OCI-LY7 (cell line): ENCODE data around the gene ZIC4. TPM values are rescaled to one million over a fixed set of nuclear protein-coding genes. Genes with fewer than 3 reads are reported as not detected.

Experiments
- BruUV-seq: library from RNA; stranded (reverse); fragments of 400-500 nt; replicated peaks from 2 replicates; lab custom pipeline; 2021; lab: Mats Ljungman, UMichigan
- CTCF ChIA-PET: fragments of 300-600 bp; sonication (Branson Sonifier 250); formaldehyde crosslinking; loops from one replicate; lab custom pipeline; 2022; ENCODE audit warnings: antibody characterized with exemption; ENCODE audit not compliant: unreplicated experiment; lab: Charles Lee
- POLR2A ChIA-PET: fragments of 300-600 bp; sonication (Branson Sonifier 250); formaldehyde crosslinking; loops from one replicate; lab custom pipeline; 2022; ENCODE audit warnings: antibody characterized with exemption; lab: Charles Lee
- DNase-seq: peaks from one replicate; pipeline ENCODE4 v3.0.0-alpha.2; 2015; ENCODE audit warnings: low spot score
- H2AFZ ChIP-seq: fragments of 200-600 bp; sonication (generic), shearing (Covaris generic); 2 replicates; pipeline ENCODE4 v1.6.1; 2014; ENCODE audit warnings: mild to moderate bottlenecking, antibody characterized with exemption, low read length, moderate library complexity
- H3K27ac ChIP-seq: fragments of 200-600 bp; sonication (generic); 2 replicates; pipeline ENCODE4 v1.5.1; 2014; ENCODE audit warnings: mixed run types, low read depth, mild to moderate bottlenecking, moderate library complexity, low read length, inconsistent platforms; ENCODE audit not compliant: poor library complexity, severe bottlenecking
- H3K36me3 ChIP-seq: fragments of 200-600 bp; sonication (generic); 2 replicates; pipeline ENCODE4 v1.6.1; 2014; ENCODE audit warnings: mild to moderate bottlenecking, antibody characterized with exemption, low read length, moderate library complexity, mixed read lengths; ENCODE audit not compliant: insufficient read depth
- H3K4me1 ChIP-seq: fragments of 200-600 bp; sonication (generic); 2 replicates; pipeline ENCODE4 v1.5.1; 2014; ENCODE audit warnings: mild to moderate bottlenecking, low read length; ENCODE audit not compliant: insufficient read depth, poor library complexity, severe bottlenecking
- H3K4me2 ChIP-seq: fragments of 200-600 bp; sonication (generic); 2 replicates; pipeline ENCODE4 v1.6.1; 2014; ENCODE audit warnings: mild to moderate bottlenecking, low read length
- H3K4me3 ChIP-seq: fragments of 200-600 bp; sonication (generic); 2 replicates; pipeline ENCODE4 v1.5.1; 2014; ENCODE audit warnings: mild to moderate bottlenecking, low read depth, low read length; ENCODE audit not compliant: poor library complexity, severe bottlenecking
- H3K79me2 ChIP-seq: fragments of 200-600 bp; sonication (generic); 2 replicates; pipeline ENCODE4 v1.6.1; 2016; ENCODE audit warnings: low read depth, mild to moderate bottlenecking, low read length, moderate library complexity, mixed read lengths; ENCODE audit not compliant: insufficient read depth
- H3K9me2 ChIP-seq: fragments of 200-600 bp; sonication (generic); 2 replicates; pipeline ENCODE4 v1.6.1; 2016; ENCODE audit warnings: mild to moderate bottlenecking, low read length, mixed read lengths; ENCODE audit not compliant: insufficient read depth
- H3K9me3 ChIP-seq: fragments of 200-600 bp; sonication (generic); 2 replicates; pipeline ENCODE4 v1.6.1; 2014; ENCODE audit warnings: mild to moderate bottlenecking, mixed run types, low read length, mixed read lengths
- H4K20me1 ChIP-seq: fragments of 200-600 bp; sonication (generic); 2 replicates; pipeline ENCODE4 v1.6.1; 2014; ENCODE audit warnings: mild to moderate bottlenecking, antibody characterized with exemption, low read length, moderate library complexity, mixed read lengths; ENCODE audit not compliant: insufficient read depth
- CTCF ChIP-seq: fragments of 200-600 bp; sonication (generic); conservative IDR thresholded peaks from 2 replicates; pipeline ENCODE4 v1.5.1; 2014; ENCODE audit warnings: mild to moderate bottlenecking, antibody characterized with exemption, low read length, moderate library complexity, mixed read lengths
- EZH2phosphoT487 ChIP-seq: fragments of 200-600 bp; sonication (generic); IDR thresholded peaks from 2 replicates; pipeline ENCODE4 v1.6.1; 2018; ENCODE audit warnings: low read depth, borderline replicate concordance, mild to moderate bottlenecking, mixed run types, antibody characterized with exemption, low read length, moderate library complexity, mixed read lengths
- intact Hi-C: fragments of 100-400 bp; cut with micrococcal nuclease; formaldehyde crosslinking; loops from one replicate; pipeline ENCODE4 v1.10.0; 2022; ENCODE audit not compliant: unreplicated experiment
- total RNA-seq, 2 experiments: library from RNA; depleted of rRNA in 1 of 2; stranded (reverse); fragments of >200 nt in 1 of 2; shearing (Covaris generic) in 1 of 2; gene quantifications; 2 replicates each; pipeline ENCODE4 v1.2.3, GENCODE V29; 2014 to 2022

Gene ZIC4
- total RNA-seq, 2 experiments from 2014 or later, result not detected

DNA sequence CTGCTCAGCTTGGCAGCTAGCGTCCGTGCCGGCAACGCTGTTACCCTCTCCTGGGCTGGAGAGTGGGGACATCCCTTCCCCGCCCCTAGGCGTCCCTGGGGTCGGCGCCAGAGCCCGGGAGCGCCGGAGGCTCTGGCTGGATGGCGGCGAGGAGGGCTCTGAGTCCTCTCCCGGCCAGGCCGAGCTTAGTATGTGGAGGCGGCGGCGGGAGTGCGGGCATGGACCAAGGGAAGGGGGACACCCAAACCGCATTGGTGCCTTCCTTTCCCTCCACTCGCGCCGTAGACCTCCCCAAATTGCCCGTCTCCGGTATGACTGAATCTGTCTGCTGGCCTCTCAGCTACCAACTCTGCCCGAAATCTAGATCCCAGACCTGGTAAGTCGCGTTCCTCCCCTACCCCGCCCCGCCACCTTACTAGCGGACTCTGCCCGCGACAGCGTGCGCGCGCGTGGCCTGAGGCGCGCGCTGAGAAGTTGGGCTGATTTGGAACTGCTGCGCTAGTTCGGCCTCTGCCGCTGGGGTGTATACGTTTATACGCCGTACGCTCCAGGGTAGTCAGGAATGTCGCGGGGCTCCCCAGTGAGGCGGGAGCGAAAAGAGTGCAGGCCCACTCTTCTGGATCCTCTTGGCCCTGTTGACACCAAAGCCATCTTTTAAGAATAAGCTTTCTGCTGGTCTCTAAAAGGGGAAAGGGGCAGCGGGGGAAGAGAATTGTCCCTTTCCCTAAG lies 15.0 kb upstream of the ZIC4 start:
- no peaks in the 10 kb centered on the region for H3K79me2 ChIP-seq
- no peak overlapping the region for H3K4me2 ChIP-seq
- intact Hi-C loops, result no loop called here
- DNase-seq, result no peak
- no peak overlapping the region for H2AFZ ChIP-seq
- TF ChIP-seq CTCF (no peak), EZH2phosphoT487 (no peak)
- no peaks in the 10 kb centered on the region for H3K36me3 ChIP-seq
- H3K9me2 ChIP-seq, result no peaks in the 10 kb centered on the region
- no peaks in the 10 kb centered on the region for H3K4me1 ChIP-seq
- H3K9me3 ChIP-seq, result no peaks in the 10 kb centered on the region
- BruUV-seq, result no TSS peak
- no peak overlapping the region for H3K27ac ChIP-seq
- ChIA-PET POLR2A (interaction anchor here (0.6 kb wide), 1 partner anchor 820 kb away, joined by 3 read pairs; no protein-coding TSS in a partner anchor), CTCF (interaction anchor here (0.6 kb wide), 1 partner anchor 204 kb away, joined by 3 read pairs; no protein-coding TSS in a partner anchor)
- H3K4me3 ChIP-seq, result no peak overlapping the region
- H4K20me1 ChIP-seq, result no peaks in the 10 kb centered on the region

DNA sequence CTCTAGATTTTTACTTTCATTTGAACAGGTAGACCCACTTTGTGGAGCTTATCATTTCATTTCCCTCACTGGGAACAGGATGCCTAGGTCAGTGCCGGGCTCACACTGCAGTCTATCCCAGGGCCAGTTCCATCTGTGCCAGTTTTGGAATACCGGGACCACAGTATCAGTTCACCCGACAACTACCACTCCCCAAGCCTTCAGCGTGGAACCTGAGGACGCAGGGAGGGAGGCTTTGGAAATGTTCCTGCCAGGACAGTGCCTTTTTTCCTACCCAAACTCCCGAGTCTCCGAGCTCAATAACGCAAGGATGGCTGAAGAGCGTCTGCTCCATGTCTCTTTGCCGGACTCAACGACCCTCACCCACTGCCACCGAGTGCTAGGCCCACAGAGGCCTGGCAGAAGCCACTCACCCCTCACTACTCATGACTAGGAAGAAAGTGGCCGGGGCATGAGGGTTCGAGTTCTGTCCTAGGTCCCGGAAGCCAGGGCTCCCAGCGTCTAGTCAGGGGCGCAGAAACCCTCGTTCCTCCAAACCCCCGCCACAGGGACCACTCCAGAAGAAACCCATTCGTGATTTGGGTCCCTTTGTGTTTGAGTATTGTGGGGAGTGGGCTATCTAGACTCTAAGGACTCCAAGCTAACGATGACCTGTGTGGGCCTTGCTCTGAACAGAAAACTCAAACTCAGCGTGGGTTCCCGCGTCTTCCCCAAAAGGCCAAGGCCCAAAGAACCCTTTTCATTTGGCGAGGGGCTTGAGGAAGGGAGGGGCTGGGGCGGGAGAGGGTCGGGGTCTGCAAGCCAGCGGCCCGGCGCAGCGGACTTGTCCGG lies 14.2 kb upstream of the ZIC4 start:
- ChIA-PET POLR2A (no interaction called here), CTCF (no interaction called here)
- H4K20me1 ChIP-seq, result no peaks in the 10 kb centered on the region
- no peaks in the 10 kb centered on the region for H3K36me3 ChIP-seq
- H2AFZ ChIP-seq, result no peak overlapping the region
- H3K9me2 ChIP-seq, result no peaks in the 10 kb centered on the region
- BruUV-seq, result no TSS peak
- H3K9me3 ChIP-seq, result no peaks in the 10 kb centered on the region
- H3K79me2 ChIP-seq, result no peaks in the 10 kb centered on the region
- no peak overlapping the region for H3K4me2 ChIP-seq
- intact Hi-C loops, result no loop called here
- TF ChIP-seq EZH2phosphoT487 (no peak), CTCF (no peak)
- H3K4me3 ChIP-seq, result no peak overlapping the region
- no peak overlapping the region for H3K27ac ChIP-seq
- no peak for DNase-seq
- no peaks in the 10 kb centered on the region for H3K4me1 ChIP-seq
